Fibroblast of the aortic adventitia (primary cell): ENCODE measurements around the gene PALLD. TPM values are rescaled to one million over a fixed set of nuclear protein-coding genes. Genes with fewer than 3 reads are reported as not detected.

Source experiments
- DNase-seq: peaks from one replicate; pipeline ENCODE4 v3.0.0-alpha.2; 2010; ENCODE audit warnings: low read depth
- H3K4me3 ChIP-seq: 2 replicates; pipeline ENCODE4 v1.5.1; 2011; ENCODE audit warnings: low read depth, mild to moderate bottlenecking, control low read depth, low read length, moderate library complexity
- CTCF ChIP-seq: IDR thresholded peaks from 2 replicates; pipeline ENCODE4 v1.5.1; 2011; ENCODE audit warnings: mild to moderate bottlenecking, low read length, control low read depth, inconsistent platforms; ENCODE audit not compliant: insufficient read depth
- total RNA-seq: library from RNA; depleted of rRNA; stranded (reverse); fragments of >200 nt; gene quantifications from 2 replicates; pipeline ENCODE4 v1.2.3, GENCODE V29; 2012; ENCODE audit warnings: low replicate concordance

Gene PALLD
- total RNA-seq, 1 donor, result 52.1 TPM

GRCh38 chr4:168514249-168514852 is 17.5 kb downstream of the PALLD start:
- no peak overlapping the region for H3K4me3 ChIP-seq
- peak; percentile 70 for DNase-seq
- peak; percentile 23 for TF ChIP-seq CTCF

- TF ChIP-seq CTCF, result no peak
- peak; percentile 33 for DNase-seq
- no peak overlapping the region for H3K4me3 ChIP-seq
These were observed 18.6 kb downstream of the PALLD start for GRCh38 chr4:168515222-168516011.

GRCh38 chr4:168516841-168517240 is 20.0 kb downstream of the PALLD start:
- DNase-seq, result no peak
- no peak for TF ChIP-seq CTCF
- no peak overlapping the region for H3K4me3 ChIP-seq

- DNase-seq, result no peak
- no peak overlapping the region for H3K4me3 ChIP-seq
- no peak for TF ChIP-seq CTCF
These were observed 22.7 kb downstream of the PALLD start for GRCh38 chr4:168519576-168519975.

- no peak for DNase-seq
- TF ChIP-seq CTCF, result no peak
- H3K4me3 ChIP-seq, result no peak overlapping the region
These were observed 24.9 kb downstream of the PALLD start for GRCh38 chr4:168521721-168522120.

- H3K4me3 ChIP-seq, result no peak overlapping the region
- no peak for TF ChIP-seq CTCF
- no peak for DNase-seq
These were observed 25.5 kb downstream of the PALLD start for GRCh38 chr4:168522356-168522755.
